ENCODE data around the gene LINGO3. TPM values are rescaled to one million over a fixed set of nuclear protein-coding genes. Genes with fewer than 3 reads are reported as not detected.

The LINGO3 gene
- total RNA-seq, 1 donor from 2014 or later, result 0.62 TPM

DNA sequence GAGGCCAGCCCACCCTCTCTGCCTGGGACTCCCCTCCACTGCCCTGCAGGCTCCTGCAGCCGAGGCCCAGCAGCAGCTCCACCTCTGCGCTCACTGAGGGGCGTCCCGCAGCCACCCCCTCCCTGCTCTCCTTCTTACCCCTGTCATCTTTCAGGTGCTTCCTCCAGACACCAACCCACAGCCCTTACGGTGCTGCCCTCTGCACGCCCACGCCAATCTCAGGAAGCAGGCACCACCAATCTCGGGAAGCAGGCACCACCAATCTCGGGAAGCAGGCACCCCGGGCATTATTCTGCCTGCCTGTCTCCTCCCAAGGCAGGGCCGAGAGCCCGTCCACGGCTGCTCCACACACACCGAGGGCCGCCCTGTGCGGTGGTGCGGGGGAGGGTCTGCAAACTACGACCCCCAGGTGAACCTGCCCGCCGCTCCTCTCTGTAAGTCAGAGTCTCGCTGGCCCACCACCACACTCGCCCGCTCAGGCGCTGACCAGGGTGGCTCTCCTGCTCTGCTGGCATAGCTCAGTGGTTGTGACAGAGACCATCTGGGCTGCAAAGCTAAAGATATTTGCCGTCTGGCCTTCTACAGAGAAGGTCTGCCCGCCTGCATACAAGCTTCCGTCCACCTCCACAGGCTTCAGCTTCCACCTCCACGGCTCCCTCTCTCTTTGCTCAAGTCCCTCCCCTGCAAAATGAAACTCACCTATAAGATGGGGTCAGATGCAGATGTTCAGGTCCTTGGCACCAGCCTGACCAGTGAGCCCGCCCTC lies 17.5 kb upstream of the LINGO3 start:
- no peak for DNase-seq

DNA sequence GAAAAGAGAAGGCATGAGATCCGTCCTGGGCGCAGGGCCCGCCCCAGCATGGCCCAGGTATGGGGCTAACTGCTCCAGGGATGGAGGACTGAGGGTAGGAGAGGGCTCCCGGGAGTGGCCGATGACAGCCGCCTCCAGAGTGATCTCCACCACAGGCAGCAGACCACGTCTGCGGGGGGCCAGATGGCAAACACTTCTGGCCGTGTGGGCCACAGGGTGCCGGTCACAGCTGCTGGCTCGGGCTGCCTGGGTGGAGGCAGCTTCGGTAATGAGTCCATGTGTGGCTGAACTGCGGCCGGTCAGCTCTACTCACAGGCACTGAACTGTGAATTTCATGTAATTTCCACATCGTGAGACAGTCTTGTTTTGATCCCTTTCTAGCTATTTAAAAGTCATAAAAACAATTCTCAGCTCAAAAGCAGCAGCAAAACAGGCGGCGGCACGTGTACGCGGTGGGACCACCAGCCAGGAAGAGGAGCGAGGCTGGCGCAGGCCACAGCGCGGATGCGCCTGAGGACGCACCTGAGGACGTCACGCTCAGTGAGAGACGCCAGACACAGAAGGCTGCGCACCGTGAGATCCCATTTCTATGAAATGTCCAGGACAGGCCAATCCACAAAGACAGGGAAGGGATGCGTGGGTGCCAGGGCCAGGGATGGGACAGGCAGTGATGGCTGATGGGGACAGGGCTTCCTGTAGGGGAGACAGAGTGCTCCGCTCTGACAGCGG lies 16.4 kb upstream of the LINGO3 start:
- DNase-seq, result no peak

DNA sequence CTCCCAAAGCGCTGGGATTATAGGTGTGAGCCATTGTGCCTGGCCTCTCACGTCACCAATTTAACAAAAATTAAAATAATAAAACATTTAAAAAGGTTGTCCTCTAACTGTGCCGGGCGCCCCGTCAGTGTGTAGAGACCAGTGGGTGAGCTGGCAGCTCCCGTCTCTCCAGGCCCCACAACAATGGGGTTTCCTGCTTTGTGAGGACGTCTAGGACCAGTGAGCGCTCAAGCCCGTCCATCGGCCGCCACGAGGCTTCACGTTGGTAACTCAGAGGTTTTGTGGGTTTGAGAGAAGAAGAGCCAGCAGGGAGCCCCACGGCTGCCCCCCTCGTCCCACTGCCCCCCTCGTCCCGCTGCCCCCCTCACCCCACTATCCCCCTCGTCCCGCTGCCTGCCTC lies 15.8 kb upstream of the LINGO3 start:
- DNase-seq, result no peak

DNA sequence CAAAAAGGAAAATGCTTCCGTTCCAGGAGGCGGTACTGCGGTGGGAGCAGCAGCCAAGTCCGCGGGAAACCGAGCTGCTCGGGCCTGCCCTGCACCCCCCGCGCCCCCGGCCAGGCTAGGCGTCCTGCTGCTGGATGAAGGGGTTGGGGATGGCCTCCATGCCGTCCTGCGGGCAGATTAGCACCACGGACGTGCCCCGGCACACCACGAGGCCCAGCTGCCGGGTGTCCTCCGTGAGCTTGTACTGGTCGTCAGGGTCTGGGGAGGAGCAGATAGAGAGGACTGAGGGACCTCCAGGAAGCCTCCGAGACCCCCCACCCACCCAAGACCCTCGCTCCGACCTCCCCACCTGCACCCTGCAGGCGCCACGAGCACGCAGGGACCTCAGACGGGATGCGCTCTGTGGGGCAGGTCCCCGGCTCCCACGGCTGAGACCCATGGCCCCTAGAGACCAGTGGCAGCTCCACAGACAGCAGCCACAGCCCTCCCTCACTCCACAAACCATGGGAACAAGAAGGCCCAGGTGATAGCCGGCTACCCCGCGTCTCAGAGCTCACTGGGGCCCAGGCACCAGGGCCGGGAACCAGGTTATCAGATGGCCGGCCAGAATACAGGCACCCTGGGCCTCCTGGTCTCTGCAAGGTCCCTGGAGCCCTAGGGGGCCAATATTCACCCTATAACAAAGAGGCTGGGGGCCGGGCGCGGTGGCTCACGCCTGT lies 13.8 kb upstream of the LINGO3 start:
- DNase-seq, result no peak

DNA sequence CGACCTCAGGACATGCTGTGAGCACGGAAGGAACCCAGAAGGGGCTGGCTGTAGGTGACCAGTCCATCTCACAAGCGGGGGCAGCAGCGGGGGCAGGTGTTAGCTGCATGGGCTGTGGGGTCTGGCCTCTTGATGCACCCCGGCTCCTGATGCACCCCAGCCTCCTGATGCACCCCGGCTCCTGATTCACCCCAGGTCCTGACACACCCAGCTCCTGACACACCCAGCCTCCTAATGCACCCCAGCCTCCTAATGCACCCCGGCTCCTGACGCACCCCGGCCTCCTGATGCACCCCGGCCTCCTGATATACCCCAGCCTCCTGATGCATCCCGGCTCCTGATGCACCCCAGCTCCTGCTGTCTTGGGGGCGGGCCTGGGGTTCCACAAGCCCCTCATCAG lies 13.0 kb upstream of the LINGO3 start:
- no peak for DNase-seq

DNA sequence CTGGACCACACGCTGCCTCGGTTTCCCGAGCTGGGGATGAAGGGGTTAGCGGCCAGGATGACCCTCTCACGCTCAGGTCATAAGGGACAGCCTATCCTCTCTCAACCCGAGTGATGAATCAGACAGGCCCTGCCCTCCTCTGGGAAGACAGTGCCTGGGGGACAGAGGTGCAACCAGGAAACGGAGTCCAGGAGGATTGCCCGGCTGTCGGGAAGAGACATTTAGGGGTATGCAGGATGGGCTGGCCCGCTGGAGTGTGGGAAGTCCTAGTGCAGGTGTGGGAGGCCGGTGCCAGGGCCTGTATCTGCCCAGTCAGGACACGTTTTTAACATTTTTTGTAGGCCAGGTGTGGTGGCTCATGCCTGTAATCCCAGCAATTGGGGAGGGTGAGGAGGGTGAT lies 12.1 kb upstream of the LINGO3 start:
- no peak for DNase-seq

DNA sequence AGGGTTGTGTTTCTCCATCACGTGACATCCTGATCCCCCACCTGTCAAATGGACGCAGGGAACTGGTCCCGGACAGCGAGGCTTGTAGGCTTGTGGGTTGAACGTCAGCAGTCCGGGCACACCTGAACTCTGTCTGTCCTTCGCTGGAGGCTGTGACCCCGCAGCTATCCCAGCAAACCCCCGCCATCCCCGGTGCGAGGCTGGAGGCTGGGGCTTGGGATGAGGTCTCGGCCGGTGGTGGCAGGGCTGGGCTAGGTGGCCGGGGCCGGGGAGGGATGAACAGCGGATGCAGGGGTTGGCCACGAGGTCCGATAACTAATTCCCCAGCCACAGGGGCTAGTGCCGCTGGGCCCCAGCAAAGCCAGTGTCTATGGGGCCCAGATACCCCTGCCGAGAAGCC lies 11.6 kb upstream of the LINGO3 start:
- DNase-seq, result no peak

DNA sequence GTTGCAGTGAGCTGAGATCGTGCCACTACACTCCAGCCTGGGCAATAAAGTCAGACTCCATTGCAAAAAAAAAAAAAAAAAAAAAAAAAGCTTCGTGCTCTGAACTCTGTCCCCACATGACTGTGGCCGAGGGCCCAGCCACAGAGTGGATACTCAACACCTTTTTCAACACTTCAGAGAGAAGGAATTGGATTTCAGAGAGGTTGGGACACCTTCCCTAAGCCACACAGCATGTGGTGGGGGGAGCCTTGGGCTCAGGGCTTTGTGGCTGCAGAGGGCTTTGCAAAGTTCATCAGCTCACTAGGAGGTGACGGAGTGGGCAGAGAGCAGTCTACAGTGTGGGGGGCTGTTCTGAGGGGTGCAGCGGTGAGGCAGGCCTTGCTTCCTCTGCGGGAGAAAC lies 11.0 kb upstream of the LINGO3 start:
- DNase-seq, result no peak

DNA sequence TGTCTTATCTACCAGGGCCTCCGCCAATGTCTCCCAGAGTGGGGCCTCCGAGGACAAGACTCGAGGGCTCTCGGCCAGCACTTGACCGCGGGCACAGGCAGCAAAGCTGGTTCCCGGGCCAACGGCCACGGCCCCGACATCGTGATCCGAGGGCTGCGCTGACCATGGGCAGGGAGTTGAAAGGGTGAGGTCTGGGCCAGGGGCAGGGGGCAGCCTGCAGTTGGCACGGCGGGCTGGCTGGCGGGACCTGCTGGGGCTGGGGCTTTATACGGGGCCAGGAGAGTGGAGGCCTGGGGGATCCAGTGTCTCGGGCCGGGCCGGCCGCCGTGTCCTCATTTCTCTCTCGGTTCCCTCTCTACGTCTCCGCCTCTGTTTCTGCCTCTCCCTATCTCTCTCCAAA lies 9.8 kb upstream of the LINGO3 start:
- no peak for DNase-seq

DNA sequence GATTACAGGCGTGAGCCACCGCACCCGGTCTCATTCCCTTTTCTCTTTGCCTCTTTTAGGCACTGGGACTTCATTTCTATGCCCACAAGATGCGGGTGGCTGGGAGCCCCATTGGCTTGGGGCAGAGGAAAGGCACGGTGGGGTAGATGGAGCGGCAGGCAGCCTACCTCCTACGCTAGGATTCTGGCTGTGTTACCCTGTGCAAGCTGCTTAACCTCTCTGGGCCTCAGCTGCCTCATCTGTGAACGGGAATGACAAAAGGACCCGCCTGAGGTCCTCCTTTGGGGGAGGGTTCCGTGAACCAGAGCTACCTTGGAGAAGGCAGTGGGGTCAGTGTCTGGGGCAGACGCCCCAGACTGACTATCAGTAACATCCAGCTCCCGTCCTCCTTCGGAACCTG lies 9.3 kb upstream of the LINGO3 start:
- no peak for DNase-seq

DNA sequence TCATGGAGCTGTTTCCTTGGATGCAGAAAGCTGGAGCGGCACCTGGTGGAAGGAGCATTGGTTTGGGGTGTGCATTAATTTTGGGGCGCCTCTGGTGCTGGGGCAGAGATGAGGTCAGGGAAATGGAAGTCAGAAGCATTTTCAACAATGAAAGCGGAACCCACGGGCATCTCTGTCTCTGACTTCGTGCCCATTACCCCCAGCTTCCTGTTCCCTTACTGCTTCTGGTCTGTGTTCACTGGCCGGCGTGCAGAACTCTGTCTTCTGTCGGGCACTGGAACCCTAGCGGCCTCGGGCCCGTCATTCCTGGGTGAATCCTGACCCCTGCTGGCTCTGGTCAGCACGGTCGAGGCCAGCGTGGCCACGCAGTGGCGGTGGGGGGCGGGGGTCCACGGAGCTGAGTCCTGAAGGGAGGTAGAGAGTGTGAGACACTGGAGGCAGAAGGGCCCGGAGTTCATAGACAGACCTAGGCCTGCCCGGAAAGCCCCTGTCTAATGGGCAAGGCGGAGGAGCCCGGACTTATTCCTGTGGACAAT lies 7.9 kb upstream of the LINGO3 start:
- DNase-seq, result no peak

DNA sequence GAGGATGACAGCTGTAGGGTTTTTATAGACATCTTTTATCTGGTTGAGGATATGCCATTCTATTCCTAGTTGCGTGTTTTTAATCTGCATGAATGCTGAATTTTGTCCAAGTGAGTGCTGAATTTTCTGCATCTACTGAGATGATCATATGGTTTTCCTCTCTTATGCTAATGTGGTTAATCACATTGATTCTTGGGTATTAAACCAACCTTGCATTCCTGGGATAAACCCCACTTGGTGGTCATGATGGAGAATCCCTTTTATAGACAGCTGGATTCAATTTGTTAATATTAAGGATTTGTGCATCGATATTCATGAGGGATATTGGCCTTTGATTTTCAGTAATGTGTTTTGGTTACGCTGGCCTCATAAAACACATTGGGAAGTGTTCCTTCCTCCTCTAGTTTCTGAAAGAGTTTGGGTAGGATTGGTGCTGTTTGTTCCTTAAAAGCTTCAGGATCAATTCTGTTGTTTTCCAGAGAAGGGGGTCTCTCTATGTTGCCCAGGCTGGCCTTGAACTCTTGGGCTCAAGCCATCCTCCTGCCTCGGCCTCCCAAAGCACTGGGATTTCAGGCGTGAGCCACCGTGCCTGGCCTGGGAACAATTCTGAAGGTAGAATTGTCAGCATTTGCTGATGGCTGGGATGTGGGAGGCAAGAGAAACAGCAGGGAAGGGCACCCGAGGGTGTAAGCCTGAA lies 7.3 kb upstream of the LINGO3 start:
- DNase-seq, result no peak

DNA sequence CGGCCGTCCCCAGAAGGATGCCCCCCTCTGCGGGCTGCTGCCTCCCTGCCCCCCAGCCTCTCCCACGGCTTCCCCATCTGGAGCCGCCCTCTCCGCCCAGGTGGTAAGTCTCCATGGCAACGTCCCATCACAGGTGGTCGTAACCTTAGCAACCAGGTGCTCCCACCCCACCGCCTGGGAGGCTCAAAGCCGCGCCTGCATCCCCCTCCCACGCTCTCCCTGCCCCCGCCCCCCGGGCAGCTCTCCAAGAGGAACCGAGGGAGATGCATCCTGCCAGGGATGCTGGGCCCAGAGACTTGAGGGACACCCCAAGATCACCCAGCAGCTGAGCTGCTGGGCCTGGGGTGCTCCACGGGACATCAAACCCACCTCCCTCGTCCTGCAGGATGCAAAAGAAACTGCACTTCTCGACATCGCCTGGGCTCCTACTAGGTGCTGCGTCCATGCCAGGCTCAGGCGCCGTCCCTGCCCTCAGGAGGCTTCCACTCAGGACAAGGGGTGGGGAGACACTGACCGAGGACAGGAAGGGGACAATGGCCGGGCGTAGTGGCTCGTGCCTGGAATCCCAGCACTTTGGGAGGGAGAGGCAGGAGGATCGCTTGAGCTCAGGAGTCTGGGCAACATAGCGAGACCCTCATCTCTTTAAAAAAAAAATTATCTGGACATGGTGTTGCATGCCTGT lies 5.0 kb upstream of the LINGO3 start:
- no peak for DNase-seq

DNA sequence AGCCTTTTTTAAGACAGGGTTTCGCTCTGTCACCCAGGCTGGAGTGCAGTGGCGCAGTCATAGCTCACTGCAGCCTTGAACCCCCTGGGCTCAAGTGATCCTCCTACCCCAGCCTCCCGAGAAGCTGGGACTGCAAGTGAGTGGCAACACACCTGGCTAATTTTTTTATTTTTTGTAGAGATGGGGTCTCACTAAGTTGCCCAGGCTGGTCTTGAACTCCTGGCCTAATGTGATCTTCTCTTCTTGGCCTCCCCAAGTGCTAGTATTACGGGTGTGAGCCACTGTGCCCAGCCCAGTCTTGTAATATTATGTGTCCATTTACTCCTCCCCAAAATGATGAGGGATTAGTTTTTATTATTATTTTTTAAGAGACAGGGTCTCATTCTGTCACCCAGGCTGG lies 3.1 kb upstream of the LINGO3 start:
- no peak for DNase-seq

DNA sequence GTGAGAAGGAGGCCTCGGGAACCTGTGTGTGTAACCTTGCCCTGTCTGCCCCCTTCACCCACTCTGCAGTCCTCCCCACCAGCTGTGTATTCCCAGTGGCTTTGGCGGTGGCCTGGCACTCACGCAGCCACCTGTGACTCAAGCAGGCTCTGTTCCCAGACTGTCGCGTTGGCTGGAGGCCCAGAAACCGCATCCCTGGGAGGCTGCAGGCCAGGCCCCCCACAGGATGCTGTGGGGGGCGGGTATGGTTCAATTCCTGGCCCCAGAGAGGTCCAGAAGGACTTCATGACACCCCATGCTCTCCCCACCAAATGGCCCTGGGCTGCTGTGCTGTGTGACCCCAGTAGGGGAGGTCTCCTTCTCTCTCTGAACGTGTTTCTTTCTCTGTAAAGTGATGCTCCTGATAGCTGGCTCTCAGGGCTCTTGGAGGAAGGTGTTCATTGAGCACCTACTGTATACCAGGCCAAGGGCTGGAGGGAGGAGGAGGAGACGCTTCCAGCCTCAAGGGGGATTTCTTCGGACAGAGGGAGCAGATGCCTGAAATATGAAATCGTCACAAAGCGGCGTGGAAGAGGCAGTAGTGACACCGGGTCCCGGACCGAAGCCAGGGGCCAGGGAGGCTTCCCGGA lies 1.9 kb upstream of the LINGO3 start:
- no peak for DNase-seq

DNA sequence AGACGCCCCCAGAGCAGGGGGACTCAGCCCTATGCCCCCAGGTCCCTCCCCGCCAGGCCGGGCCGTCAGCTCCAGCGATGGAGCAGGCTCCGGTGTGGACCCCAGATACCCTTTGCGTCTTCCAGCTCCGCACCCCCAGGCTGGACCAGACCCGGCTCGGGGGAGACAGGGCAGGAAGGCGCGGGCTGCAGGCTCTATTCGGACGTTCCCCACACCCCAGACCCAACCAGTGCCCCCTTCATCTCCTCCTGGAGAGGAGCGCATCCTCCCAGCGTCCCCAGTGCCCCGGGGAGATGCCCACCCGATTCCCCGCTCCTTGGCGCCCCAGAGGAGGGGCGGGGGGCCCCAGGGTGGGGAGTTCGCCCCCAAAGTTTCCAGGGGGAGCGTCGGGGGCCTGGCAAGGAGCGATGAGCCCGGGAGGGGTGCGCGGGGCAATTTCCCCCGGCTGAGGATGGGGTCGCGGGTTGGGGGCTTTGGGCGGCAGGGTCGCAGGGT lies 389 bp downstream of the LINGO3 start:
- DNase-seq, result no peak

DNA sequence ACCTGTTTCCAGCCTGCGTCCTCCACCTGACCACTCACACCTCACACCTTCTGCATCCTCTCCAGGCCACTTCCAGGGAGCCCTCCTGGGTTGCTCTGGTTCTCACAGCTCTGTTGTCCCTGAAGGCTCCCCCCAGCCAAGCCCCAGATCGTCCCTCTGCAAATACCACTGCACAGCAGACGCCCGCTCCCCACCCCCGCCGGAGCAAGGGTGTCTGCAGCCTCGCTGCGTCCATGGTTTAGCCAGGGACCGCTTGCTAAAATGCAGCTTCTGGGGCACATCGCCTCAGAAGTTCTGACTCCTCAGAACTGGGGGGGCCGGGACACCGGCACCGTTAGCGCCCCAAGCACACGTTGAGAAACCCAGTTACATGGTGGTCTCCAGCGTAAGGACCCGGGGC lies 983 bp downstream of the LINGO3 start:
- DNase-seq, result no peak

DNA sequence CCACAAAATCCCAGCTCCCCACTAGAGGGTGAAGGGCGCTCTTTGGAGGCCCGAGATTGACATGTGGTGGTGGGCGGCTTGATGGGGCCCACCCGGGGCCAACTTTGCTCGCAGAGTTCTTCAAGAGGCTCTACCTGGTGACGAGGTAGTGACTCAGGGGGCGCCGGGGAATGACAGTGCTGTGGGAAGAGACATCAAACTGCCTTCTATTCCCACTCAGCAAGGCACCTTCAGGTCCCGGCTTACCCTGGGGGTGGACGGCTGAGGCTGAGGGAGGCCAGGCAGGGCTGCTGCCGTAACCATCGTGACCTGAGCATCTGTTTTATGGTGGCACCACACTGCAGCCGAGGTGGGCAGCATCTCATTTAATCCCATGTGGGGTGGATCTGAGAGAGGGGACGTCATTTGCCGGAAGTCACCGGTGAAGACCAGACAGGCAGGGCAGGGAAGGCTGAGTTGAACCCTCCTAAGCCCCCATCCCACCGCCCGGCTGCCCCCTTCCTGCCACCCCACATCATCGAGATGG lies 1.6 kb downstream of the LINGO3 start:
- DNase-seq, result no peak

DNA sequence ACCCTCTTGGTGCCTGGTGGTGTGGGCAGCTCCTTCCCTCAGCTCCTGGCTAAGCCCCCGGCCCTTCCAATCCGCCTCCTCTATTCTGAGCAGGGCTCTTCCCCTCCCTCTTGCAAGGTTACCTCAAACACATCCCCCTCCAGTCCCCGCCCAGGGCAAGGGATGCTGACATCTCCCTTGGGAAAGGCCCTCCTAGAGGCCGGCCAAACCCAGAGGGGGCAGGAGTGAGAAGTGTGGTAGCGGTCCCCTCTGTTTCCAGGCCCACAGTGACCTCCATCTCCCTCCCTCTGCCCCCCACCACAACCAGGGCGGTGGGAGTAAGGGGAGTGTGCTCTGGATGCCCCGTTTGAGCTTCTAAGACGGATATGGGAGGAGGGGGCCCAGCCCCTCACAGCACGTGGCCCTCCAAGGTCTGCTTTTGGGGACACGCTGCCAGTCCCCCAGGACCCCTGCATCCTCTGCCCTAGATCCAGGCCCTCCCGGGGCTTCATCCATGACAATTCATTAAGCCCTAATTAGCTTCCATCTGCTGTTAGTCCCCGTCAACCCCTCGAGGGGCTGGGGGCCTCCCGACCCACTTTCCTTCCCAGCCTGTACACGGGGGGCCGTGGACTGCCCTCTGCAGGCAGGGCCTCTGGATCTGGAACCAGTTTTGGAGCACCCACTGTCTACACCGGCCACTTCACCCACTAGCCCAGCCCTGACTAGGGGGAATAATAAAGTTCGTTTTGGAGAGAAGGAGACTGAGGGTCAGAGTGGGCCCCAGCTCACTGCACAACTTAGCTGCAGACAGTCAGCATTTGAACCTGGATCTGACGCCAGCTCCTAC lies 2.3 kb downstream of the LINGO3 start:
- DNase-seq, result no peak

DNA sequence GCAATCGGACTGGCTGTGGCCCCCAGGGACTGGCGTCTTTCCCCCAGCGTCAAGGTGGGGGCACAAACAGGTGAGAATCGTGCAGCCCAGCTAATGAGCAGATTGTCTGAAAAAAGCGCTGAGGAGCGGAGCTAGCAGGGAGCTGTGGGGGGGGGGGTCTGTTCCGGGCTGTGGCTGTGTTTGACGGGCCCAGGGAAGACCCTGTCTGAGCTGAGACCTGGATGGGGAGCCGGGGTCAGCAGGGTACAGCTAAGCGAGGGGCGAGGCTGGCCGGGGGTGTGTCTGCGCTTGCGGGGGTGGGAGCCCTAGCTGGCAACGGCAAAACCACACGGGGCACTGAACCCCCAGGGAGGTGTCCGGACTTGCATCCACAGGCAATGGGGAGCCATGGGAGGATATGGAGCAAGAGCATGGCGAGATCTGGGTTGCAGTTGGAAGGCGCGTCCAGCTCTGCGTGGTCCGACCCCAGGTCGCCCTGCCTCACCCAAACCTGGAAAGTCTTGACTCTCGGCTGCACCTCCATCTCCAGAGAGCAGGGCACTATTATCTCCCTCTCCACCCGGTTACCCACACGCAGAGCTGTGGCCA lies 4.6 kb downstream of the LINGO3 start:
- no peak for DNase-seq
